Measurements from ENCODE around the gene TANK.
"Not testable (repeated sequence)": the region's sequence is repeated elsewhere in the genome, so short reads cannot be mapped to it uniquely, and the experiment has no call there.

The TANK gene

DNA sequence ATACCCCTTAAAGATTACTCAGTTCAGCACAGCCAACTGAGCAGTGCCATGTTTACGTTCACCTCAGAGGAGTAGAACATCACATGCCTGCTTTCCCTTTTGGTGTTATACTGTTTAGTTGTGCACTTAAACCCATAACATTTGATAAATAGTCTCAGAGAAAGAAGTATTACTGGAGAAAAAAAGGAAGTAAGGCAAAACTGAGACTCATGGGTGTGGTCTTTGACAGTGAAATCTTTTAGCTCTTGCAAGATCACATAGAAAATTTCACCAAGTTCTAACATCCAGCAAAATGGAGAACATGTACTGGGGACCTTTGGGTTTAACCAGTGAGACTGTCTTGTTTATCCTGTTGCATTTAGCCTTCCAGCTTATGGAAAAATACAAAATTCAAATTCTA, 5.6 kb downstream of the TANK start:
- intact Hi-C loops (cut with DNase I): no loop called here
- DNase-seq: no peak

DNA sequence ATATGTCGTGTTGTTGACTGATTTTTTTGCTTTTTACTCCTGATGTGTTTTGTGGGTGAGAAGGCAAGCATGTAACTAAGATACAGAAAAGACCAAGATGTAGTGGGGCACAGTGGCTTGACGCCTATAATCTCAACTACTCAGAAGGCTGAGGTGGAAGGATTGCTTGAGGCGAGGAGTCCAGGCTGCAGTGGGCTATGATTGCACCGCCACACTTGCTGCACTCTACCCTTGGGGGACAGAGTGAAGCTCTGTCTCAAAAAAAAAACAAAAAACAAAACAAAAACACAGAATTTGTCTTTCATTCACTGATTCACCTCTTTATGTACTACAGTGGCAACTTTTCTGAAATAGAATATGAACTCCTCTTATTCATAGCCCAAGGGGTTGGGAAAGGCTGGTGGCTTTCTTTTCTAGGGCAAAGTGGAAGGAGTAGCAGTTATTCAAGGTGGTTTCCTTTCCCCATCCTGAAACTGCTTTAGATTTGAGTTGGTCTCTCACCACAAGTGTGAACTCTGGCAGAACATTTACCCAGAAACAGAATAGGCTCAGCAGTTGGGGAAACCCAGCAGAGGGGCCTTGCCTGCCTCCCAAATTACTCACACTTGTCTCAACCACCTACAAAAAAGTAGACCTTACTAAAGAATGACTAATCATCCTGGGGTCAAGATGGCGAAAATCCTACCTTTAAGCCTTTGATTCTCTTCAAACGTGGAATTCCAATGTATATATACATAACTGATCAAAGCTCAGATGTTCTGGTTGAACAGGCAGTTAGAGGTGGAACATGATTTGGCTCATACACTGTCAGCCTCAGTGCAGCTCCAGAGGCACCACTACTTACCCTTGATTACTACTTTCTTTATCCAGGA, 6.5 kb downstream of the TANK start:
- no peak for DNase-seq
- intact Hi-C loops (cut with DNase I): no loop called here

DNA sequence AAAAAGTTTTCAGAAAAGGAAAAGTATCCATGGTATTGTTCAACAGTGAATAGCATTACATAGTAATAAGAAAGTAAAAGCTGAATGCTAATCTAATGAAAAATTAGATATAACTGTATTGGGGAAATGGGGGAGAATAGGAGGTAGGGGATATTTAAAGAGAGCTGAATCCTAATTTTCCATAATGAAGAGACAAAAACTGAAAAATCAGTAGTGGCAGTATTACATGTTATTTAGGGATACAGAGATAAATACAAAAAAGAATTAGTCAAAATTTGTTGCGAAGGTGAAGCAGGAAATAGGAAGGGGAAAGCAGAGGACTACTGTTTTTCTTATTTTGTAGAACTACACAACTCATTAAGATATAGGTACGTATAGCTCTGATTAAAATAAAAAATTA, 9.1 kb downstream of the TANK start:
- no peak for DNase-seq

DNA sequence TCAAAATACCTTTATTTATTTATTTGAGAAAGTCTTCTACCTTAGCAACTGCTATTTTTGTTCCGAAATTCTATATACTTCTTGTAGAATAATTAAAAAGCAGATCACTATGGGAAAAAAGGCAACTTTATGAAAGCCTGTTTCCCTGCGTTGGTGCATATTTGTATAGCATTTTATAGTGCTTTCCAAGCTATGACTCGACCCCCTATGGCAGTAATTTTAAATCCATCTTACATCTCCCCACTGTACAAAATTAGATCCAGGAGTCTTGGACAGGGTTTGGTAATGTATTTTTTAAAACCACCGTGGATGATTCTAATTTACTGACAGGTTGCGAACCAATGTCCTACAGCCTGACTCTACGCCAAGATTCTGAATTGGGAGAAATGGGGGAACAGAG, 10.1 kb downstream of the TANK start:
- intact Hi-C loops (cut with DNase I): no loop called here
- DNase-seq: no peak

More for the DNA sequence above, 9.1 kb downstream of the TANK start:
- intact Hi-C loops (cut with DNase I): no loop called here

DNA sequence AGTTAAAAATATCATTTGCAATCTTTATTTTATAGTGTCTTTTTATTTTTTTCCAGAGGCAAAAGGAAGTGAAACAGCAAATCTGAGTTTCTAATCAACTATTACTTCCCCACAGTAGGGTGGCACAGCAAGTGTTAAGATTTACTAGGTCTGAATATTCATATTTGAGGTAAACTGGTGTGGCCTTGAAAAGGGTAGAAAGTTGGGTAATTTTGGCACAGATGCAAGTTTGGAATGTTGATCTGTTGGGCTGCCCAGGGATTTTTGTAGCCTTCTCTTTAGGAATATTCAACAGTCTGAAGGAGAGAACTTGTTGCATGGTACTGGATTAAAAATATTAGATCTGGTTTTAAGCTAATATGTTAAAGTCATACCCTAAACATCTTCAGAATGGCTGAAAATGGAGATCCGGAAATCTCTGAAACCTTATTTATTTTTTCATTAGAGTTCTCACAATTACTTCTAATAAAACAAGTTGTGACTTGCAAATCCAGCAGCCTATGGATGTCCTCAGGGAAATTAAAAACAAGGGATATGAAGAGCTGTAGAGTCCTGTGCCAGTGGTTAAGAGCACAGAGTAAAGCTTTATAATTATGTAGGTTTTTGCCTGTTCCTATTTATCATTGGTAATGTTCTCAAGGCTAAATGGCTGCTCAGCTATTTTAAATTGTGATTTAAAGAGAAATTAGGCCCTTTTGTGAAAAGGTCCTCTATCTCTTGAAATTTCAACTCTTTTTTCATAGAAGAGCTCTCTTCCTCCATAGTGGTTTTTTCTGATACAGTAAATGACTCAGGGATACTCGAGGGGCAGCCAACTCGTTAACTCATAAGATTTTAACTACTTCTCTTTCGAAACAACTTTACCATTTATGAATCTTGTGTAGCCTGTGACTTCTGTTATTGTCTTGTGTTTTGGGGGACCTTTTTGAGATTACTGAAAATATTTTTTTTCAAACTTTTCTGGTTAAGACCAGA, 11.0 kb downstream of the TANK start:
- intact Hi-C loops (cut with DNase I): no loop called here

DNA sequence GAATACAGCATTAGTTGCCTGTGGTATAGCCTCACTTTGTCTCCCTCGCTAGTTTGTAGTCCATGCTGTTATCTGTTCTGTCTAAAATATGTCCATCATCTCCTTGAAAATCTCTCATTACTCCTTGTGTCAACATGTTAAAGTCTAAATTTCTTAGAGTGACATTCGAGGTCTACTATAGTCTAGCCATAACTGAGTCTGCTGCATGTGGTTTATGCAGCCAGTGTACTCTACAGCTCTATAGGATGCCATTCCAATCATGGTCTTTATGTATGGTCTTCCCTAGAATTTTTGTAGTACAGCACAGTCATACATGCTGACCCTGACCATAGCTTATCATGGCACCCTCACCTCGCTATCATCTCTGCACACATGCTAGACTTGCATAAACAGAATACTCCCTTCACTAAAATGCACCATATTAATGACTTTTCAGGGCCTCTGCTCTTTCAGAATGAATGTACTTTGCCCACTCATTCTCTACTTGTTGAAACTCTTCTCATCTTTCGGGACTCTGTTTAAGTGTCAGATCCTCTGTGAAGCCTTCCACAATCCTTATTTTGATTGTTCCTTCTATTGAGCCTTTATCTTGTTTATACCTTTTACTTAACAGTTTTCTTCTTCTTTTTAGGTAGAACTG, 12.8 kb downstream of the TANK start:
- no peak for DNase-seq
- intact Hi-C loops (cut with DNase I): no loop called here

More for the DNA sequence above, 11.0 kb downstream of the TANK start:
- no peak for DNase-seq

DNA sequence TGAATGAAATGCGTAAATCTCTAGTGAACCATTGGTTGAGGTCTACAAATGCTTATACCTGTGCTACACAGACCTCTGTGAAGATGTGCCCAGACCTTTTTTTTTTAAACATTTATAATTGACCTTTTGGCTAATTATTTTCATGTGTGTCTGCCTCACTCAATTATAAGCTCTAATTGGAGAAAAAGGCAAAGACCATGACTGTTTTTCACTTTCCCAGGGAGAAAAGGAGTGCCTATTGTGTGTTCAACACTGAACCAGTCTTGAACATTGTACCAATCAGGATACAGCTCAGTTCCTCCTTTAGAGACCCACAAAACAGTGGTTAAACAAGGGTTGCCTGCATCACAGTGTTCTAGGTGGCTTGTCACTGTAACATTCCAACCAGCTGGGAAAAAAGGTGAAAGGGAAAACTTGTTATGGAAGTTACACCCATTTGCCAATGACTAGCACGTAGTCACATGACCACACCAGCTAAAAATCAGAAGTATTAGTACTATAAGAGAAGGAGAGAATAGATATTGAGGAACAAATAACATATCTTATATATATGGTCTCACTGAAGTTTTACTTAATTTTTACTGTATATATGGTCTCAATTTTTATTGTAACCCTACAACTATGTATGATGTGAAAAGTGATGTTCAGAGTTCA, 13.4 kb downstream of the TANK start:
- intact Hi-C loops (cut with DNase I): no loop called here
- no peak for DNase-seq

DNA sequence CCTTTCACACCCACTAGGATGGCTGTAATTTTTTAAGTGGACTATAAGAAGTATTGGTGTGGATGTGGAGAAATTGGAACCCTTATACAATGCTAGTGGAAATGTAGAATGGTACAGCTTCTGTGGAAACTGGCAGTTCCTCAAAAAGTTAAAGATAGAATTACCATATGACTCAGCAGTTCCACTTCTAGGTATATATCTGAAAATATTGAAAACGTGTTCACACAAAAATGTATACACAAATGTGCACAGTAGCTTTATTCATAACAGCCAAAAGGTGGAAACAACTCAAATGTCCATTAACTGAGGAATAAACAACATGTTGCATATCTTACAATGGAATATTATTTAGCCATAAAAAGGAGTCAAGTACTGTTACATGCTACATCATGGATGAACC, 17.7 kb downstream of the TANK start:
- intact Hi-C loops (cut with DNase I): no loop called here
- DNase-seq: no peak

DNA sequence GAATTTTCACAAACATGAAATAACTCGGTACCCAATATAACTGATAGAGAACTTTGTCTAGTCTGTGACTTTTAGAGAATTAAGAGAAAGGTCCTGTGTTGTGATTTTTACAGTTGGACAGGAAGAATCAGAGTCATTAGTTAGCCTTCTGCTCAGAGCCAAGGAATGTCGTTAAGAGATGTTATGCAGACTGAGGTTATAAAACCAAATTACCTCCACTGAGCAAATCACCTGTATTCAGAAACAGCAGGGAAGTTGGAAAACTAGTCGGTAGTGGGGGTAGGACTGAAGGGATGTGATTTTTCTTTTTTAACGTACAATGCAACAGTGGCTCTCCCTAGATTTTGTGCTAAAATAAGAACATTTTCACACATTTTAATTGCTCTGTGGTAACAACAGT, 18.5 kb downstream of the TANK start:
- DNase-seq: no peak
- intact Hi-C loops (cut with DNase I): no loop called here

DNA sequence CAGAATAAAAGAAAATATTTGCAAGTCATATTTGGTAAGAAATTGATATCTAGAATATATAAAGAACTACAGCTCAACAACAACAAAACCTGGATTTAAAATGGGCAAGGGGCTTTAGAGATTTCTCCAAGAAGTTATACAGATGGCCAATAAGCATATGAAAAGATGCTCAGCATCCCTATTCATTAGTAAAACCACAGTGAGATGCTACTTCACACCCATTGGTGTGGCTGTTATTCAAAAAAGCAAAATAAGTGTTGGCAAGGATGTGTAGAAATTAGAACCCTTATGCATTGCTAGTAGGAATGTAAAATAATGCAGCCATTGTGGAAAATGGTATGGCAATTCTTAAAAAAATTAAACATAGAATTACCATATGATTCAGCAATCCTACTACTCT, 29.8 kb downstream of the TANK start:
- DNase-seq: no peak
- intact Hi-C loops (cut with DNase I): no loop called here

DNA sequence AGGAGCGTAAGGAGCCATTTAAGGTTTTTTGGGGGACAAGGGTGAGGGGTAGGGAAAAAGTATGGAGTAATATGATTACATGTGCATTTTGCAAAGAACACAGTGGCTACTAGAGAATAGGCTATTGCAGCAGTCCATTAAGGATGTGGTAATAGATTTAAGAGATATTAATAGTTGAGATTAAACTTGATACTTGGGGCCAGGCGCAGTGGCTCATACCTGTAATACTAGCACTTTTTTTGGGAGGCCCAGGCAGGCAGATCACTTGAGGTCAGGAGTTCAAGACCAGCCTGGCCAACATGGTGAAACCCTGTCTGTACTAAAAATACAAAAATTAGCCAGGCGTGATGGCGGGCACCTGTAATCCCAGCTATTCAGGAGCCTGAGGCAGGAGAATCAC, 35.4 kb downstream of the TANK start:
- DNase-seq; intact Hi-C loops (cut with DNase I): not testable (repeated sequence)

DNA sequence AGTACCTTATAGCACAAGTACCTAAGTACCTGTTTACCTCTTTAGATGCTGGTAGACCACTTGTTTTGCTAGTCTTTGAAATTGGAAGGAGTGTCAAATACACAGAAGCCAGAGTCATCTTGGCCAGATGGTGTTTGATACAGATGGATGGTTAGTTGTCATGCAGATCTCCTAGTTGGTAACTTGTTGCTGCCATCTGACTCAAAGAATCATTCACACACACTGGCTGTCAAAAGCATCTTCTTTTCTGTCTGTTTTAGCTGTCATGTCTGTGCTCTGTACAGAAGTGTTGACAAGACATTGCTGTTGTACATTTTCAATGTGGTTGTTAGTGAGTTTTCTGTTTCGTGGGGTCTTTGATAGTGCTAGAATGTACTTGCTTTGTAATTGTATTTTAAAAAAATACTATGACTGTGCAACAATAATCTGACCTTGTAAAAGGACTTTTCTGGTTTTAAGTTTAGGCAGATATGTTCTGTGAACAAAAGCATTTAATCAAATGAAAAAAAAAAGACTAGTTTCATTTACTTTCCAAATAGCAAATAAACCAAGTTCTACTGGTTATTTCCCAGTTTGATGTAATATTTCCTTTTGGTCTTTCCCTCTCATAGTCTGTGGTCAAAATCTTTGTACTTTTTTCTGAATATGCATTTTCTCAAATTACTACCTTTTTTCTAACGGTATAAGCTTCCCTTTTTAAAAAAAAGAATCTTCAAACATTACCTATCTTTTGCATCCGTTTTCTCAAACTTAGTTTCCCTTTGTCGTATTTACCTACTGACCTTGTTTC, 39.9 kb downstream of the TANK start:
- no peak for DNase-seq
- intact Hi-C loops (cut with DNase I): no loop called here

DNA sequence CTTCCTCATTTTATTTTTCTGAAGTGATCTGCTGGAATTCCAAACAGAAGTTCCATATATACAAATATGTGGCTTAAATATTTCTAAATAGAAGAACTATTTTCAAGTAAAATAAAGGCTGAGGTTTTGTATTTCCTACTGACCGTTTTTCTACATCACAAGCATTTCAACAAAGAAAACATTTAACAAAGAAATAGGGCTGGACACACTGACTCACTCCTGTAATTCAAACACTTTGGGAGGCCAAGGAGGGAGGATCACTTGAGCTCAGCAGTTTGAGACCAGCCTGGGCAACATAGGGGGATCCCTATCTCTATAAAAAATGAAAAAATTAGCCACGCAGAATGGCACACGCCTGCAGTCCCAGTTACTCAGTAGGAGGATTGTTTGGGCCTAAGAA, 44.6 kb downstream of the TANK start:
- no peak for DNase-seq
- intact Hi-C loops (cut with DNase I): no loop called here

DNA sequence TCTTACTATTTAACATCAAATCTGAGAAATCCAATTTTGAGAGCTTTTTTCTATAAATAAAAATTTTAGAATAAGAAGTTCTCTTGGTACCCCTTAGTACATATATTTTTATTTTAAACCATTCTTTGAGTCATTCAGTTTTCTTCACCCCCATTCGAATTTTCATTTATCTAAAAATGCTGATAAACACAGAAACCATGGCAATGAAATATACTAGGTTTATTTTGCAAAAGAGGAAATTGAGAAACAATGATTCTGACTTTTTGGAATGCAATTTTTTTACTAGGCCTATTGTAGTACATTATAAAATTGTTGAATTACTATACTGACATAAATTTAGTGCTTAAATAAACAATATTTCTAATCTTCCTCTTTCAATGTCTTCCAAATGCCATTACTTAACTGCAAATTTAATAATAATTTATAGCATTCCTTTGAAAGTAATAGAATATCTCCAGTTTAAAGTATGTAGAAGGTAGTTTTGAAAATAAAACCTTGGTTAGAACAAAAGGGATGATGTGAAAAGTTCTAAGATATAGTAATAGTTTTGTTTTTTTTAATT, 46.3 kb downstream of the TANK start:
- DNase-seq: no peak
- intact Hi-C loops (cut with DNase I): no loop called here

DNA sequence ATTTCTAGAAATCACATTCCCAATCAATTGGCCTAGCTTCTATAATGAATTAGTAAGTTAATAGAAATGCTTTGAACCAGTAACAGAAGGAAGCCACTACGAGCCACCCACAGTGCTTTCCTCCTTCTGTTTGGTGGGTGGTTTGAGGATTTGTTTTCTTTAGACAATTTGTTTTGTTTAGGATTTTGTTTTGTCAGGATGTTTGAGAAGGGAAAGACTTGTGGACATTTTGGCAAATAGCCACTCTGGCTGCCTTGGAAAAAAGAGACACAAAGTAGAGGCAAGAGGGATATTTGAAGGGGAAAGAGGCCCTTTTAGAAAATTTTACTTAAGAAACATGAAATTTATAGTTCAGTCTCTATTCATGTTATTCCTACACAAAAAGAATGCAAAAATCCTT, 47.7 kb downstream of the TANK start:
- intact Hi-C loops (cut with DNase I): no loop called here
- no peak for DNase-seq

DNA sequence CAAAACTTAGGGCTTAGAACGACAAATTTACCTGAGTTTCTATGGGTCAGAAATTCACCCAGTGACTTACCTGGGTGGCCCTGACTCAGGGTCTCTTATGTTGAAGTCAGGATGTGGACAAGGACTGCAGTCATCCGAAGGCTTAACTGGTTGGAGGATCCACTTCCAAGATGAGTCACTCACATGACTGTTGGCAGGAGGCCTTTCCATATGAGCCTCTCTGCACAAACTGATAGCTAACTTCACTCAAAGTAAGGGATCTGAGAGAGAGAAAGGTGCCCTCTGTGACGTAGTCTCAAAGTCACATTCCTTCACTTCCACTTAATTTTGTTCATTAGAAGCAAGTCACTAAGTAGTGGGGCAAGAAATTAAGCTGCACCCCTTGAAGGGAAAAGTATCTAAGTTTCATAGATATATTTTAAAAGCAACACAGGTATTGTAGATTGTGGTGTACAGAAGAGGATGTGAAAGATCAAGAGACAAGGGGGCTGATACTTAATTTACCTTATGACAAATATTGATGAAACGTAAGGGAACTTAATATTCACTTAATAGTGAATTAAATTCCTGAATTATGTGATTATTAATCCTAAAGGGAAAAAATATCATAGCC, 48.4 kb downstream of the TANK start:
- DNase-seq: no peak
- intact Hi-C loops (cut with DNase I): no loop called here

DNA sequence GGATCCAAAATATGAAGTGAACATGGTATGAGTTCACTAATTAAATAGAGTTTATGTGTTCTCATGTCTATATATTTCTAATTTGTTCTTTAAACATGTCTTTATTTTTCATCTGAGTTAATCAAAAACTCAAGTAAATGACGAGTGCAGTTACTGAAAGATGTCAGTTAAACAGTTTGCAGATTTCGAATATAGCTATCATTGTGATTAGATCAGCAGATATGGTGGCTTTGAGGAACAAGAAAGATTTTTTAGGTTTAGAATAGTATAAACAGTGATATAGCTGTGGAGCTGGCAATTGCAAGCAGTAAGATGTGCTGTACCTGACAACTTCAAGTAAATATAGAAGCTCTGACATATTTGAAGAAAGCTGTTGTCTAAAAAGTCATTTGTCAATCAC, 49.7 kb downstream of the TANK start:
- DNase-seq: no peak
- intact Hi-C loops (cut with DNase I): no loop called here

DNA sequence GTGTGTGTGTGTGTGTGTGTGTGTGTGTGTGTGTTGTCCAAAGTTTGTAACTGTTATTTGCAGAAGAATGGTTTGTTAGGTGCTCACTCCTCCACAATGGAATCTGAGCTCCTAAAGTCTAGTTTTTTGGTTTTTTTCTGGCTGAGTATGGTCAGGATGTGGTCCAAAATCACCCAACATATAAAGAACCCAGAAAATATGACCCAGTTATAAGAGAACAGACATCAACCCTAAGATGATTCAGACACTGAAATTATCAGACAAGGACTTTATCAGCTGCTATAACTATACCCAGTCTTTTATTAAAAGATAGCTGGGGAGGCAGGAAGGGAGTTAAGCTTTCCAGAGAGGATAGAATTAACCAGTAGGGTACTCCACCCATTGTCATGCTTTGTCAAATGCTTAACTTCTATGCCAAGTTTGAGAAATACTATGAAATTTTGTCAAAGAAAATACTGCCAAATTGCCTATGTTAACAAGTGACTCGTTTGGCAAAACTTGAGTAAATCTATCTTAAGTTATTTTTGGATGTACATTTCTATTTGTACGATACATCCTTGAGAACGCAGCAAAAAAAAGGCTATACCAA, 57.5 kb downstream of the TANK start:
- DNase-seq: no peak
- intact Hi-C loops (cut with DNase I): no loop called here

DNA sequence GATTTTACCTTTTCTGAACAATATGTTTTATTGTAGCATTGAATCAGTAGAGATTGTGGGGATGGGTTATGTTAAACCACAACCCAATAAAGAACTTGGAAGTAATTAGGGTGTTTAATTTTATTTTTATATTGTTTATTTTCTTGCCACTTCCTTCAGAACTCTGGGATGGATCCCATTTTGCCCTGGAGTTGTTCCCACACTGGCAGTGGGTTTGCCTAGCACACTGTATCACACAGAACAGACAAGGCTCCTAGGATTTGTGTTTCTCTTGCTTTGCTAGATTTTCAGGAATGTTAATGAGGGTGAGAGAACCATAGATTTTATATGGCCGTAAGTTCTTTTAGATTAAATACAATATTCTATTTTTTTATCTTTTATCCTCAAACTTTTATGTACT, 59.0 kb downstream of the TANK start:
- intact Hi-C loops (cut with DNase I): no loop called here
- DNase-seq: no peak
